ENCODE data around the gene PADI1.

DNA sequence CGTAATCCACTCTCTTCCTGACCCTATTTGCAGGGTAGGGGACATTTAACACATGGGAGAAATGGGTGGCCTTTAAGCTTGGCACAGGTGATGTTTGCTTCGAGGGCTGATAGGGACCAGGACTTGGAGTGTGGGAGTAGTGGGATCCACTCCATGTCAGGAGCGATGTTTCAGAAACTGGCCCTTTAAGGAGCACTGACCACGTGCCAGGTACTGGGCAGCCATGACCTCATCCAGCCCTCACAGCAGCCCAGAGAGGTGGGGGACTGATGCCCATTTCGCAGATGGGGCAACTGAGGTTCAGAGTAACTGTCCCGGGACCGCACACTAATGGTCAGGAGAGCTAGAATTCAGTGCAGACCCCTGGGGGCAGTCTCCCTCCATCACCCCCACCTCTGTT is 55.3 kb downstream of the PADI1 start:
- TF ChIP-seq POLR2AphosphoS5 (IDR thresholded peaks at IDR 0.05; ENCODE audit: borderline replicate concordance, low read depth, low read length), result no peak
- TF ChIP-seq EZH2 (IDR thresholded peaks at IDR 0.05), result no peak
